ENCODE results near the gene IGFBP5. TPM values are rescaled to one million over a fixed set of nuclear protein-coding genes. Genes with fewer than 3 reads are reported as not detected.

The IGFBP5 gene
- total and polyA plus RNA-seq, 10 of the 15 experiments (the other 5 are each of a cell fraction or from before 2014, with no cell fraction given) = 2.8 TPM; not detected in 9

- in situ Hi-C loops (cut with MboI) (loop anchor here (10.0 kb wide), 2 partner anchors 446 to 716 kb away; no protein-coding TSS in a partner anchor), intact Hi-C loops (cut with micrococcal nuclease; ENCODE audit: unreplicated experiment) (loop anchor here (10.0 kb wide), 3 partner anchors 246 to 626 kb away; partner anchors contain the start of gene SMARCAL1)
- Histone ChIP-seq H3K9me3 (replicated peaks; ENCODE audit: control insufficient read depth, insufficient read depth, low read length) (no peaks in the 10 kb centered on the region), H3K9ac (ENCODE audit: control insufficient read depth, insufficient read depth, low read length) (no peak overlapping the region), H4K20me1 (ENCODE audit: control insufficient read depth, insufficient read depth) (no peaks in the 10 kb centered on the region), H3K27ac (ENCODE audit: control insufficient read depth, insufficient read depth) (no peak overlapping the region), H2AFZ (ENCODE audit: control insufficient read depth, low read depth, low read length) (no peak overlapping the region), H3K4me3 (no peak overlapping the region), H3K27me3 (replicated peaks in 1 of 2; ENCODE audit: control insufficient read depth in 2 of 2, insufficient read depth in 2 of 2, low read length in 1 of 2) (no peaks in the 10 kb centered on the region), H3K36me3 (ENCODE audit: control insufficient read depth in 2 of 2, insufficient read depth in 2 of 2, low read length in 1 of 2) (no peaks in the 10 kb centered on the region), H3K4me2 (ENCODE audit: control insufficient read depth, insufficient read depth) (no peak overlapping the region), H3K4me1 (ENCODE audit: control insufficient read depth, insufficient read depth, low read length) (no peaks in the 10 kb centered on the region), H3K79me2 (ENCODE audit: control insufficient read depth, insufficient read depth, low read length) (no peaks in the 10 kb centered on the region)
- SMC1A ChIA-PET (ENCODE audit: uncharacterized antibody, unreplicated experiment) = interaction anchor here (1.3 to 12.7 kb wide), 4 partner anchors 39 to 439 kb away, joined by 4 to 226 read pairs (median 4); no protein-coding TSS in a partner anchor
- DNase-seq (ENCODE audit: low read depth, low spot score) = no peak
- 42% methylated on average over 10 of the region's 10 CpGs for WGBS (ENCODE audit: insufficient coverage, insufficient replicate concordance, low lambda C conversion rate, missing lambda C conversion rate)
- RAD21 ChIA-PET (ENCODE audit: unreplicated experiment) = interaction anchor here (12.2 kb wide), 1 partner anchor 140 kb away, joined by 239 read pairs; no protein-coding TSS in a partner anchor
- no peak for ATAC-seq
- BruUV-seq (replicated peaks) = no TSS peak
- no peak for FAIRE-seq
- CTCF ChIA-PET = interaction anchor here (1.1 to 14.2 kb wide), 3 partner anchors 14 to 138 kb away, joined by 3 to 475 read pairs (median 4); no protein-coding TSS in a partner anchor
- POLR2A ChIA-PET = no interaction called here
- TF ChIP-seq NRF1 (conservative IDR thresholded peaks at IDR 0.05; ENCODE audit: low read depth, low read length) = no peak
- no peak for TF ChIP-seq TCF12 (IDR thresholded peaks at IDR 0.05; ENCODE audit: low read depth, low read length)
- no peak for TF ChIP-seq BRCA1 (IDR thresholded peaks at IDR 0.05; ENCODE audit: low read depth, low read length)
- TF ChIP-seq, protein P1, sequence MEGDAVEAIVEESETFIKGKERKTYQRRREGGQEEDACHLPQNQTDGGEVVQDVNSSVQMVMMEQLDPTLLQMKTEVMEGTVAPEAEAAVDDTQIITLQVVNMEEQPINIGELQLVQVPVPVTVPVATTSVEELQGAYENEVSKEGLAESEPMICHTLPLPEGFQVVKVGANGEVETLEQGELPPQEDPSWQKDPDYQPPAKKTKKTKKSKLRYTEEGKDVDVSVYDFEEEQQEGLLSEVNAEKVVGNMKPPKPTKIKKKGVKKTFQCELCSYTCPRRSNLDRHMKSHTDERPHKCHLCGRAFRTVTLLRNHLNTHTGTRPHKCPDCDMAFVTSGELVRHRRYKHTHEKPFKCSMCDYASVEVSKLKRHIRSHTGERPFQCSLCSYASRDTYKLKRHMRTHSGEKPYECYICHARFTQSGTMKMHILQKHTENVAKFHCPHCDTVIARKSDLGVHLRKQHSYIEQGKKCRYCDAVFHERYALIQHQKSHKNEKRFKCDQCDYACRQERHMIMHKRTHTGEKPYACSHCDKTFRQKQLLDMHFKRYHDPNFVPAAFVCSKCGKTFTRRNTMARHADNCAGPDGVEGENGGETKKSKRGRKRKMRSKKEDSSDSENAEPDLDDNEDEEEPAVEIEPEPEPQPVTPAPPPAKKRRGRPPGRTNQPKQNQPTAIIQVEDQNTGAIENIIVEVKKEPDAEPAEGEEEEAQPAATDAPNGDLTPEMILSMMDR (IDR thresholded peaks at IDR 0.05 in 2 of 3, conservative IDR thresholded peaks at IDR 0.05 in 1 of 3; ENCODE audit: control insufficient read depth in 2 of 3, extremely low read depth in 1 of 3, insufficient read depth in 1 of 3, low read depth in 3 of 3, low read length in 3 of 3) = no peak
- TF ChIP-seq SIN3A (IDR thresholded peaks at IDR 0.05; ENCODE audit: low read depth, low read length) = no peak
- TF ChIP-seq, protein P2, sequence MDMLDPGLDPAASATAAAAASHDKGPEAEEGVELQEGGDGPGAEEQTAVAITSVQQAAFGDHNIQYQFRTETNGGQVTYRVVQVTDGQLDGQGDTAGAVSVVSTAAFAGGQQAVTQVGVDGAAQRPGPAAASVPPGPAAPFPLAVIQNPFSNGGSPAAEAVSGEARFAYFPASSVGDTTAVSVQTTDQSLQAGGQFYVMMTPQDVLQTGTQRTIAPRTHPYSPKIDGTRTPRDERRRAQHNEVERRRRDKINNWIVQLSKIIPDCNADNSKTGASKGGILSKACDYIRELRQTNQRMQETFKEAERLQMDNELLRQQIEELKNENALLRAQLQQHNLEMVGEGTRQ (IDR thresholded peaks at IDR 0.05; ENCODE audit: borderline replicate concordance, low read depth, low read length) = no peak
- TF ChIP-seq, protein P3, sequence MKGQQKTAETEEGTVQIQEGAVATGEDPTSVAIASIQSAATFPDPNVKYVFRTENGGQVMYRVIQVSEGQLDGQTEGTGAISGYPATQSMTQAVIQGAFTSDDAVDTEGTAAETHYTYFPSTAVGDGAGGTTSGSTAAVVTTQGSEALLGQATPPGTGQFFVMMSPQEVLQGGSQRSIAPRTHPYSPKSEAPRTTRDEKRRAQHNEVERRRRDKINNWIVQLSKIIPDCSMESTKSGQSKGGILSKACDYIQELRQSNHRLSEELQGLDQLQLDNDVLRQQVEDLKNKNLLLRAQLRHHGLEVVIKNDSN (IDR thresholded peaks at IDR 0.05; ENCODE audit: borderline replicate concordance, extremely low read length, insufficient read depth, low read depth, low read length) = no peak
- TF ChIP-seq SUPT20H (IDR thresholded peaks at IDR 0.05; ENCODE audit: borderline replicate concordance, control insufficient read depth, low read depth, low read length) = no peak
- no peak for TF ChIP-seq MLLT1 (IDR thresholded peaks at IDR 0.05)
- no peak for TF ChIP-seq PML (IDR thresholded peaks at IDR 0.05; ENCODE audit: low read length)
- no peak for TF ChIP-seq SUZ12 (IDR thresholded peaks at IDR 0.05; ENCODE audit: unreplicated experiment)
- no peak for TF ChIP-seq SRF (IDR thresholded peaks at IDR 0.05; ENCODE audit: low read depth in 2 of 2, low read length in 2 of 2)
- no peak for TF ChIP-seq ESRRA (IDR thresholded peaks at IDR 0.05; ENCODE audit: low read length)
Observed at GRCh38 chr2:216660496-216660895, 34.9 kb downstream of the IGFBP5 start.

All from GM12878 (cell line).